Kidney glomerular epithelial cell (primary cell): ENCODE results near the gene STX19.
"Not testable (repeated sequence)": the region's sequence is repeated elsewhere in the genome, so short reads cannot be mapped to it uniquely, and the experiment has no call there.

ENCODE experiments used
- DNase-seq: peaks from one replicate; lab custom pipeline; 2025; lab: John Stamatoyannopoulos, UW

Gene STX19, protein sequence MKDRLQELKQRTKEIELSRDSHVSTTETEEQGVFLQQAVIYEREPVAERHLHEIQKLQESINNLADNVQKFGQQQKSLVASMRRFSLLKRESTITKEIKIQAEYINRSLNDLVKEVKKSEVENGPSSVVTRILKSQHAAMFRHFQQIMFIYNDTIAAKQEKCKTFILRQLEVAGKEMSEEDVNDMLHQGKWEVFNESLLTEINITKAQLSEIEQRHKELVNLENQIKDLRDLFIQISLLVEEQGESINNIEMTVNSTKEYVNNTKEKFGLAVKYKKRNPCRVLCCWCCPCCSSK

DNA sequence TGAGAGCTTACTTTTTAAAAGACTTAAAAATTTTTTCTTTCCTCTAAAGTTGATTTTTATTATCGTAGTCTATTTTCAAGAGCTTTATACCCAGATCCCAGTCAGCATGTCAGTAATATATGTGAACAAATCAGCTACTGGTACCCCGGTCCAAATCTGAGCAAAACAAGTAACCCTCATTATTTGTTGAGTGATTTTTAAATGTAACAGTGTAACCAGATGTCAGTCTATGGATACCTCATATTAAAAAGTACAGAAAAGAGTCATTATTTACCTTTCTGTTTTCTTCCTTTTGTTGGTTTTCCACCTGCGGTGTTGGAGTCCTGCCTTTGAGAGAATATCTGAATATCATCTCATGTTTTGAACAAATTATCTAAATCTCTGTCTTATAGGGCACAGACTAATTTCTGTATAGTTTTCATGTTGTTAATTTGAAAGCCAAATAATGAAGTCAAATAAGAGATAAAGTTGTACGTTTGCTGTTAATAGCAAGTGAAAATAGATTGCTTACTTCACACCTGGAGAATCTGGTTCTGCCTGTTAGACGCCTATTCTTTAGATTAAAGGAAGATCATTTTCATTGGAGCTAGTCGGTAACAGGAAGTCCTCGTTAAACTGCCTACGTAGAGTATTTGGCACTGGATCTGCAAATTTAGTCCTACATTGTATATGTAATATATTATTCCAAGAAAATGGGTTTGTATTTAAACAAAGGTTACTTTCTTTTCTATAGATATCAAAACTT, at the start of gene STX19:
TSS of gene STX19 (minus strand) at position 505 of the 745 bp plus-strand sequence. CDS start 13,328 bp downstream, outside the sequence.
- DNase-seq, result no peak

DNA sequence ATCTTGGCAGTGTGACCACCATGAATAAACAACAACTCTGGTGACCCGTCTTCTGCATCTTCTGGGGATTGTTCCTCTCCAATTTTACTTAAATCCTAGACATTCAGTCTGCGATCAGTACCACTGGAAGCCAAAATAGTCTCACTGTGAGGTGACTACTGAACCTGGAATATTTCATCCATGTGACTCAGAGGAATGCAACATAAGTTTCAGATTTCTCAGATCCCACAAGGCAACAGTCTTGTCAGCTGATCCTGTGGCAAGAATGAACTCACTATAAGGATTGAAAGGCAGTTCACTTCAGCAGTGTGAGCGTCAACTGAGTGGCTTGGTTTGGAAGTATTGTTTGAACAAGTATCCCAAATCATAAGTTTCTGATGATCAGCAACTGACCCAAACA, 47.7 kb upstream of the STX19 start:
- DNase-seq, result peak; percentile 9

DNA sequence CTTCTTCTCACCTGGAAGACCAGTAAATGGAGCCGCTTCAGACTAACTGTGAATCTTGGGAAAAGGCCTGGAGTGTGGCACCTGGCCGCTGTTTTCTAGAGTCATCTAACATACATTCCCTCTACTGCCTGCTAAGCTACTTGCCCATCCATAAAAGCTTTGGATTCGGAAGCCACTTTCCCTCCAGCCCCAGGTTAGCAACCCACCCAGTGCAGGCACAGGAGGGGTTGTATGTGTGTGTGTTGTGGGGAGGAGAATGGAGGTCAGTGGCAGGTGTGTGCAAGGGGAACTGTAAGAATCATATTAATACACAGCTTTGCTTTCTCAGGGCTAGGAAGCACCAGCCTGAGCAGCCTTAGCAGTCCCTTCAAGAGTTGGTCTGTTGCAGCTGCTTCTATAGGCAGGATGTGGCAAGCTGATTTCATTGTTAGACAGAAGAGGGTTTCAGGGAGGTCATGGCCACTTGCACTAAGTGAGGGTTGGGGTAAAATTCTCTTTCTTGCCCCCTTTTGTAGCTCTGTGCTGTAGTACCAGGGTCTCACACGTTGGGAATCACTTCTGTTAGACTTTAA, 43.4 kb upstream of the STX19 start:
- DNase-seq, result no peak

DNA sequence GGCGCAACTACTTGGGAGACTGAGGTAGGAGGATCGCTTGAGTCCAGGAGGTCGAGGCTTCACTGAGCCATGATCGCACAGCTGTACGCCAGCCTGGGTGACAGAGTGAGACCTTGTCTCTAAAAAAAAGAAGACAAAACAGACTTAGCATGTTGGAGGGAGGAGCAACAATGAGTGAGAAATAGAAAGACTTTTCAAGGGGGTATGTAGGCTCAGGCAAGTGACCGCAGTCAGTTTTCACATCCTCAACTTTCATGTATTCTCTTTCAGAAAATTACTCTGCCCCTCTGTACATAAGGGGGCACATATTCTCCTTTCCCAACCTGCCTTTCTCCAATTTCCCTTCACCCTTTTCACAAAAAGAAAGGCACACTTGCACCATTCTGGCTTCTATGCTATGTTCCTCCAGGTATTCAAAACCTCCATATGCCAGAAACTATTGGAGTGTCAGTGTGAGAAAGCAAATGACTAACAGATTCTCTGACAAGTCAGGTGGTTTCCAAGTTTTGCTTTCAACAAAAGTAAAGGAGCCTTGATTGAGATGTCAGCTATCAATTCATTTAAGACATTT, 42.0 kb upstream of the STX19 start:
- no peak for DNase-seq

- DNase-seq, result peak; percentile 9
Observed at GRCh38 chr3:94069194-94069813, 40.9 kb upstream of the STX19 start.

DNA sequence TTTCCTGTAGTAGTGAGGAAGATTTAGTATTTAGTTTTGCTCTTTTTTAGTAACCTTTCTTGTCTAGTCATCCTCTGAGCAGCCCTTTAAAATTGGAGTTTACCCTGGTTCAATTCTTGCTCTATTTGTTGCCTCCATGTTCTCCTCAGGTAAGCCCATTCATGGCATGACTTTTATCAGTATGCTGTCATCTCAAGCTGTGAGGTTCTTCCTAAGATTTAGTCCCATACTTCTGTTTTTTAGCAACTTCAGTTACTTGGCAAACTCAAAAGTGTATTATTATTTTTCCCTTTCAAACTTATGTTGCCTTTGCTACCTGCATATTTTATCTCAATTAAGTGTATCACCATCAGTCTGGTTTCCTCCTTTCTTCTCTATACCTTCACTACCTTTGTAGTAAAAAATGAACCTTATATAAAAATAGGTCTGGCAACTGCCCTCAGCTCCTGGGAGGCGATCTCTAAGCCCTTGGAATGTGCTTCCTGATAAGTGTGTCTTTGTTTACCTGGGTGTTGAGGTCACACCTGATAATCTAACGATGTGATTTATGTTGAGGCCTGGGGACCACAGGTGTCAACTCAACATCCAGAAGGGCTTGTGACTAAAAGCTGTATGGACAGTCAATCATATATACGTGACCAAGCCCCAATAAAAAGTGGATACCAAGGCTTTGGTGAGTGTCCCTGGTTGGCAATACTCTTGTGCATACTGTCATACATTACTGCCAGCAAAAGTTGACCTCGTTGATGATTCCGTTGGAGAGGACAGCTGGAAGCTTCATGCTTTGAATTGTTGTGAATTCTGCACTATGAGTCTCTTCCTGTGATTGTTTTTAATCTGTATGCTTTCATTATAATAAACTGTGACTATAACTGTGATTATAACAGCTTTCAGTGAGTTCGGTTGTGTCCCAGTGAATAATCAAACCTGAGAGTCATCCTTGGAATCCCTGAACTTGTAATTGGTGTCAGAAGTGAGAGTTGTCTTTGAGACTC, 38.4 kb upstream of the STX19 start:
- no peak for DNase-seq

DNA sequence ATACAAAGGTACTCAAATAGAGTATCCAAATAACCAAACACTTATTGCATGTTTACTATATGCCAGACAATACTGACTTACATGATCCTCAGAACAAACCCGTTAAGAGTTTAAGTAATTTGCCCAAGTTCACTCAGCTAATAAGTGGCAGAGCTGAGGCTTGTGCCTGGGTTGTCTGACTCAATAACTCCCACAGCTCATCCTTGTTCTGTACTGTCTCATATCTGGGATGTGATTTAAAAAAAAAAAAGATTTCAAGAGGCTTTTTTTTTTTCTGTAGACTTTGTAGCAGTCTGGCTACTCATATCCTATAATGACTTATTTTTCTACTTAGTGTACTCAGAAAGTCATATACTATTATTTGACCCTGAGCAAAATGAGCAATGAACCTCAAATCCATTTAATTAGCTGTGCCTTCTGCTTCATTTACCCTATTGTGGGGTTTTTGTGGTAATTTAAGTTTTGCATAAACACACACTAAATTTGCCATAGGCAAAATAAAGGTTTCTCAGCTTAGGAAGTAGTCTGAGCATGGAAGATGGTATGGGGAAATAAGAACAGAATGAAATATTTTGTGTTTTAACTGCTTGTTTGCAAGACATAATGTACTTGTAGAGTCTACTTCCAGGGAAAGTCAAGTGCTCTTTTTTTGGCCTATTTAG, 37.6 kb upstream of the STX19 start:
- no peak for DNase-seq

DNA sequence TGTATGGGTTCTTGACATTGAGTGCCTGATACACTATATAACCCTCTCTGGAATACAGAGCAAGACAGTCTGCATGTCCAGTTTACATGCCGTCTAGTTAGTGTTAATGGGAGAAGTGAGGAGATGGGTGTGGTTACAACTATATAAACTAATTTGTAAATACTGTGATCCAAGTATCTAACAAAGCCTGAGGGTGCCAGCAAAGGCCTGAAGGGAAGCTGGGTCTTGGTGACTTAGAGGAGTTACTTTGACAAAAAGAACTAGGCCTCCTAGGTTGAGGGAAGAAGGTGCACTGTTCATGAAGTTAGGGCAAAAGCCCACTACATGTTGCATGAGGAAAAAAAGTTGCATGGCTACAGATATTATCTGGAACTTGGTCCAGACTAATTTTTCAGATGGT, 36.7 kb upstream of the STX19 start:
- DNase-seq, result no peak

DNA sequence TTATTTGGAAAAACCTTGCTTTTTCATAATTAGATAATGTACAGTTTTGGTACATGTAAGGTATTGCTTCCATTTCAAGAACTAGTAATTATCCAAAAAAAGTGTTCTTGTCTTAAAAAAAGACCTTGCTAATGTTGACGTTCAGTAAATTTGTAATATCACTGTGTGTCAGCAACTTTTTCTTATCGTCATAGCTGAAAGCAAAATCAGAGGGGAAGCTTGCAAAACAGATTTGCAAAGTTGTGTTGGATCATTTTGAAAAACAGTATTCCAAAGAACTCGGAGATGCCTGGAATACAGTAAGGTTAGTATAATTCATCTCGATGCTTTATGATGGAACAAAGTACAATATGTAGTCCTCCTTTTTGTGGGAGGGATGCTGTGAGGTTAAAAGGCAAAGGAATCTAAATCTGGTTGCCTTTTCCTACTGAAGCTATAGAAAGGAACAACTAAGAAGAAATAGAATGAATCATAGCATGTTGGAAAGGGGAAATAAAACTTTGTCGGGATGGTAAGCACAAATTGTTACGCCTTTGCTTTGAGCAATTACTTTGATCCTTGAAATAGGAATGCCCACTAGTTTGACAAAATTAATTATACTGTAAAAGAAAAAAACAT, 36.0 kb upstream of the STX19 start:
- no peak for DNase-seq

DNA sequence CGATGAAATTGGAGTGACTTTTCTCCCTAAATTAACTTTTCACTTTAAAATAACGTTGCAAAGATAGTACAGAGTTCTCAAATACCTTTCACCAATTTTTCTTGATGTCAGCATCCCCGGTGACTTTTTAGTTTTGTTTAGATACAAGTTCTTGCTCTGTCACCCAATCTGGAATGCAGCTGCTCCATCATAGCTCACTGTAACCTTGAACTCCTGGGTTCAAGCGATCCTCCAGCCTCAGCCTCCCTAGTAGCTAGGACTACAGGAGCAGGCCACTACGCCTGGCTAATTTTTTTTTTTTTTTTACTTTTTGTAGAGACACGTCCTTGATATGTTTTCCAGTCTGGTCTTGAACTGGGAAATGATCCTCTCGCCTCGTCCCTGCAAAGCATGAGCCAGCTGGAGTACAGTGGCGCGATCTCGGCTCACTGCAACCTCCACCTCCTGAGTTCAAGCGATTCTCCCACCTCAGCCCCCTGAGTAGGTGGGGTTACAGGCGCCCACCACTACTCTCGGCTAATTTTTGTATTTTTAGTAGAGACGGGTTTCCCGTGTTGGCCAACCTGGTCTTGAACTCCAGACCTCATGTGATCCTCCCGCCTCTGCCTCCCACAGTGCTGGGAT, 35.2 kb upstream of the STX19 start:
- no peak for DNase-seq

DNA sequence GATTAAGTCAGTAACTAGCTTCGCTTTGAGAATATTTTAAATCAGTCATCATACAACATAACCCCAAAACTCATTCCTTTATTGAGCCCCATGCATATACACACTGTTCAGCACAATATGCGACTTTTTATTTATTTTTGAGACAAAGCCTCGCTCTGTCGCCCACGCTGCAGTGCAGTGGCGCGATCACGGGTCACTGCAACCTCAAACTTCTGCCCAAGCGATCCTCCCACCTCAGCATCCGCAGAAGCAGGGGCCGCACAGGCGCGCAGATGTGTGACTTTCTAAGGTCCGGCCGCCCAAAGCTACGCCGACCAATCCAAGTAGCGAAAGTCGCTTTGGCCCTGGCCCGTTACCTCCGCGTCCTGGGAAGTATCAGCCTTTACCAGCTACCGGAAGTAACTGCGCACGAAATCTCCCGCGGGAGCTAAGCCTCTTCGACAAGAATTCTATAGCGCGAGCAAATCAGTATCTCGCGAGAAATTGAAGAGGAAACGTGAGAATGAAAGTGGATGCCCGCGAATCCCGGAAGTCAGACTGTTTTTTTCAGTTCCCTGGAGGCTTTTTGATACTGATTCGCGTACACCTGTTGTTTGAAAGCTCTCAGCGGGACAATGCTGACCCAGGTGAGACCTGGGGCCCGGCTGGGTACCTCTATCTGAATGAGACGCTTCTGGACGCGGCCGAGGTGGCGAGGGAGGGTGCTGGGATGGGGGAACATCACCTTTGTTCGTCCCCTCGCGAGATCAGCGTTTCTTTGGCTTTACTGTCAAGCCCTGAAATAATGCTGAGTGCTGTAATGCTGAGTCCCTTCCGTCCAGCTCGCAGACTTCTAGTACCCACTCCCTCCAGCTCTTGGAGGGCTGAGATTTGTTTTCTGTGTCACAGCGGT, 34.4 kb upstream of the STX19 start, which contains the start of the genes DHFR2 and NSUN3:
TSS of gene DHFR2 (minus strand) at position 404 of the 892 bp plus-strand sequence. CDS start 1,405 bp downstream, outside the sequence.
TSS of gene NSUN3 (plus strand) at position 549 of the 892 bp plus-strand sequence. CDS start at position 615, 66 bp downstream.
- DNase-seq, result peak; percentile 93

DNA sequence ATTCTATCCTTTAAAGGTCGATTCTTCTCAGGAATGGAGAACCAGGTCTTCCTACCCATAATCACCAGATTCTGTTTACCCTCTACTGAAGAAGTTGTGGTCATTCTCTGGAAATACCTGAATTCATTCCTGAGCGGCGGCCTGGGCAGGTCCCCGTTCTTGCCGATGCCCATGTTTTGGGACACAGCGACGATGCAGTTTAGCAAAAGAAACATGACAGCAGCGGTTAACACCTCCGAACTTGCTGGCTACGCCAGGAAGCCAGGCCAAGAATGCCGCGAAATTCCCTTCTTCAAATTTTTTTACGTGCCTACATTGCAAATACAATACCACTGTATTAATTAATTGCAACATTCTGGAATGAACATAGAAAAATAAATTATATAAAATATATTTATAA, 32.9 kb upstream of the STX19 start:
- DNase-seq, result no peak

- DNase-seq, result no peak
Observed at GRCh38 chr3:94050546-94050945, 22.1 kb upstream of the STX19 start.

DNA sequence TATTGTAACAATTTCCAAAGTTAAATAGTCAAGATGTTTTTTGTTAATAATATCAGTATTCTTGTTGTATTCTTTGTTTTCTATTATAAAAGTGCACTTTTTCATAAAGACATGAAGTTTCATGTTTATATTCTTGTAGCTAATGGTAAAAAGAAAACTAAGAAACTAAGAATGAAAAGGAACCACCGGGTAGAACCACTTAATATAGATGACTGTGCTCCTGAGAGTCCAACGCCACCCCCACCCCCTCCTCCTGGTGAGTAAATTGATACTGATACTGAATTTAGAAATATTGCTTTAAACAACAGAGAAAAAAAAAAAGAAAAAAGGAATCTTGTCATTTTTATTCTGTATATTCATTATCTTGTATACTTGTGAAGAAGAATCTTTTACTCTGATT, 20.9 kb upstream of the STX19 start:
- no peak for DNase-seq

GRCh38 chr3:94046533-94046932, 18.1 kb upstream of the STX19 start:
- no peak for DNase-seq

DNA sequence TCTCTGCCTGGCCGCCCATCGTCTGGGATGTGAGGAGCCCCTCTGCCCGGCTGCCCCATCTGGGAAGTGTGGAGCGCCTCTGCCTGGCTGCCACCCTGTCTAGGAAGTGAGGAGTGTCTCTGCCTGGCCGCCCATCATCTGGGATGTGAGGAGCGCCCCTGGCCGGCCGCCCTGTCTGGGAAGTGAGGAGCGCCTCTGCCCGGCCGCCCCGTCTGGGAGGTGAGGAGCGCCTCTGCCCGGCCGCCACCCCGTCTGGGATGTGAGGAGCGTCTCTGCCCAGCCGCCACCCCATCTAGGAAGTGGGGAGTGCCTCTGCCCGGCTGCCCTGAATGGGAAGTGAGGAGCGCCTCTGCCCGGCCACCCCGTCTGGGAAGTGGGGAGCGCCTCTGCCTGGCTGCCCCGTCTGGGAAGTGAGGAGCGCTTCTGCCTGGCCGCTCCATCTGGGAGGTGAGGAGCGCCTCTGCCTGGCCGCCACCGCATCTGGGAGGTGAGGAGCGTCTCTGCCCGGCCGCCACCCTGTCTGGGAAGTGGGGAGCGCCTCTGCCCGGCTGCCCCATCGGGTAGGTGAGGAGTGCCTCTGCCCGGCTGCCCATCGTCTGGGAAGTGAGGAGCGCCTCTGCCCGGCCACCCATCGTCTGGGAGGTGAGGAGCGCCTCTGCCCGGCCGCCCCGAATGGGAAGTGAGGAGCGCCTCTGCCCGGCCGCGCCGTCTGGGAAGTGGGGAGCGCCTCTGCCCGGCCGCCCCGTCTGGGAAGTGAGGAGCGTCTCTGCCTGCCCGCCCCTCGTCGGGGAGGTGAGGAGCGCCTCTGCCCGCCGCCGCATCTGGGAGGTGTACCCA, 15.9 kb upstream of the STX19 start:
- not testable (repeated sequence) for DNase-seq

DNA sequence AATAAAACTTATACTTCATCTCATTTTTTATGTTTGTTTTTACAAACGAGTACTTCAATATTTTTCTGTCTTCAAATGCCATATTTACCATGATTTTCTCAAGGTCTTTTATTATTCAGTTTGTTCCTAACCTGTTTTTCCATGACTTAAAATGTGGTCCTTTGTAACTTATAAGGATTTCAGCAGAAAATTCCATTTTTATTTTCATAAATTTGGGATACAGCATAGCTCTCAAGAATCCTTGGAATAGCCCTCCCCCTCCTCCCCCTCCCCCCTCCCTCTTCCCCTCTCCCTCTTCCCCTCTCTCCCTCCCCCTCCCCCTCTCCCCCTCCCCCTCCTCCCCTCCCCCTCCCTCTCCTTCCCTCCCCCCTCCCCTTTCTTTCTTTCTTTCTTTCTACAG, 14.9 kb upstream of the STX19 start:
- no peak for DNase-seq
